HG03439 (cell line): ENCODE data around the gene NAA80.
A peak's percentile ranks its signal among the peaks of the same experiment; 100 is the strongest.

Experiments used
- ATAC-seq: cut with Tn5 transposase; IDR thresholded peaks from one replicate; pipeline ENCODE4 v1.9.1; 2021; ENCODE audit warnings: mild to moderate bottlenecking, moderate library complexity; ENCODE audit not compliant: unreplicated experiment

NAA80 gene

DNA sequence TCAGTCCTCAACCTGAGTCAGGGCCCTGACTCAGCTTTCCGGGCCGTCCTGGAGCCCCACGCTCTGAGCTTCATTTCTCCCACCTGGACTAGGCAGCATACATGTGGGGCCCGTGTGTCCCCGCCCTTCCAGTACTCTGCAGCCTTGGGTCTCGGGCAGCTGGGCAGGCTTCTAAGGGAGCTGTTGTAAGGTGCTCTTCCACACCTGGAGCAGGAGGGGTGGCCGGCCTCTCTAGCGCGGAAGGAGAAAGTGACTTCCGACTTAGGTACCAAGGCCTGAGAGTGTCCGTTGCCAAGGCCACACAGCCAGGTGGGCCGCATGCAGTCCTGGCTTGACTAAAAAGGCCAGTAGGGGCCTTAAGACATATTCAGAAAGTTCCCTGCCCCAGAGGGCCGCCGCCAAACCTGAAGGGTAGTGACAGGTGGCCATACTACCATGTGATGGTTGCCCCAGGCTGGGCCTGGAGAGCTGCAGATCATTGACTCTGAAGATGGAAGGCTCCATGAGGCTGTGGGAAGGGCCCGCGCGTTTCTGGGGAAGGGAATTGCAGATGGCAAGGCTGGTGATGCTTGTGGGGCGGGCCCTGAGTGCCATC lies 39.7 kb downstream of the NAA80 start:
- ATAC-seq = peak; percentile 23

DNA sequence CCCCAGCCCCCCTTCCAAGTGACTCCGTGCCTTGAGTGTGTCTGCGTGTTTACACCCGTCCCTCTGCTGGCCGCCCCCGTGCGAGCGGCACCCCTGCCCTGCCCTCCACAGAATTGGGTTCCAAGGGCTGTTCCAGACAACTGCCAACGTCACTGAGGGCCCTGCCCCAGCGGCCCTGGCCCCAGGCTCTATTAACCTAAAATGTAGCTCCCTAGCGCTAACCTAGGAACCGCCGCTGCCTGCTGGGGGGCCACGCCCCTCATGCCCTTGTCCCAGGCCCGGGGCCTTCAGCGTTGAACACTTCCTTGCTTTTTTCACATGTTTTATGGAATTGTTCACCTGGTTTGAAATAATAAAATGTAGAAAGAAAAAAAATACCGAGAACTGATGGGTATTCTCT lies 40.2 kb downstream of the NAA80 start:
- ATAC-seq = no peak

DNA sequence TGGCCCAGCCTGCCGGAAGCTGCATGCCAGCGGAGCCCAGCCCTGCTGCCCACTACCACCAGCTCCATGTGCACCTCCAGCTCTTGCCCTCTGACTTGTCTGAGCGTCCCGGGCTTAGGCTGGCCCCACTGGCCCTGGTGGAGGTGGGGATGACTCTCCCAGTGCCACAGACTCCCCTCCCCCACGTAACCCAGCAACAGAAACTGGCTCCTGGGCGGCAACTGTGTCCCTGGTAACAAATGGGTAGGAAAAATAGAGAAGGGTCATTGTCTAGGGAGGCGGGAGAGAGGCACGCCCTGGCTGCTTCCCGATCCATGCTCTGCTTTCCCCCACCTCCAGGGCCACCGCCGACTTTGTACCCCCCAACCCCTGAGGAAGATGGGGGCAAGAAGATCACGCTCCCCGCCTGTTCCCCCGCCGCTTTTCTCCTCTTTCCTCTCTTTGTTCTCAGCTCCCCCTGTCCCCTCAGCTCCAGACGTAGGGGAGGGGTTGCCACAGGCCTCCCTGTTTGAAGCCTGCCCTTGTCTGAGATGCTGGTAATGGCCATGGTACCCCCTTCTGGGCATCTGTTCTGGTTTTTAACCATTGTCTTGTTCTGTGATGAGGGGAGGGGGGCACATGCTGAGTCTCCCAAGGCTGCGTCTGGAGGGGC lies 41.0 kb downstream of the NAA80 start:
- no peak for ATAC-seq

GRCh38 chr3:50256978-50257890 lies 42.0 kb downstream of the NAA80 start:
- ATAC-seq = no peak

DNA sequence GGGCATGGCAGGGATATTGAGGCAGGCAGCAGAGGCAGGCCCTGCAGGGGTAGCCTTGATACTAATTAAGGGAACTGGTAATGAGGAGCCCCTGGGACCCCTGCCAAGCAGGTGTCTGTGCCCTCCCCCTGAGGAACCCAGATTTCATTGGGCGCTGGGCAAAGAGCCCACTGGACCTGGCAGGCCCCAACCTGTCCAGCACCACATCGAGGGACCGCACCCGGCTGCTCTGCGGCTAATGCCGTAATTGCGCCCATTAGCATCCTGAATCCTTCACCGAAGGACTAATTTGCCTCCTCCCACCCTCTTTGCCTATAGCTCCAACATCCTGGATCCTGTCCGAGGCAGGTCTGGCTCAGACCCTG lies 44.0 kb downstream of the NAA80 start:
- no peak for ATAC-seq

DNA sequence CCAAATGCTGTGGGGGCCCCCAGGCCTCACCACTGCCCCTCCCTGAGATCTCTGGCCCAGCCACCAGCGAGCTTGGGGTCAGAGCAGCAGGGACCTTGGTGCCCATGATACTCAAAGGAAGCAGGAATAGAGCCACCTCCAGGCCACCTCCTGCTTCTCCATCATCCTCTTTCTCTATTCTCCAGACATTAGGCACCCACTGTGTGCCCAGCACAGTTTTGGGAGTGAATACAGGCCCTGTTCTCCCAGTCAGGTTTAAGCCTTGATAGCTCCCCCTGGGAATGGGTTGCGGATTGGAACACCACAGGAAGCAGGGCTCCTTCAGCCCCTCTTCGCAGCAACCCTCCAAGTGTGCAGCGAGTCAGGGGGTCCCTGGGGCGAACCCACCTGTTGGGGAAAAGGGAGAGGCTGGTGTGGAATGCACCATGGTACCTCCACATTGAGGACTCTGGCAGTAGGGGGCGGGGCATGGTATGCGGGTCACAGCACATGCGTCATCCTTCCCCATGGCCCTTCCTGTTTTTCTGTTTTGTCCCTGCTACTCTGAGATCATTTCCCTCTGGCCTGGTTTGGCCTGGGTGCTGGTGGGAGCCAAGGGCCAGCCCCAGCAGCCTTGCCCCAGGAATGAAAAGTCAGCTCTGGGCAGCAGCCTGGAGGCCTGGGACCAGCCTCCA lies 44.5 kb downstream of the NAA80 start:
- ATAC-seq = no peak

GRCh38 chr3:50251220-50251619 lies 48.0 kb downstream of the NAA80 start:
- ATAC-seq = no peak

- ATAC-seq = no peak
These were observed 48.7 kb downstream of the NAA80 start for GRCh38 chr3:50250514-50250913.

GRCh38 chr3:50249457-50249856 lies 49.7 kb downstream of the NAA80 start:
- ATAC-seq = no peak

DNA sequence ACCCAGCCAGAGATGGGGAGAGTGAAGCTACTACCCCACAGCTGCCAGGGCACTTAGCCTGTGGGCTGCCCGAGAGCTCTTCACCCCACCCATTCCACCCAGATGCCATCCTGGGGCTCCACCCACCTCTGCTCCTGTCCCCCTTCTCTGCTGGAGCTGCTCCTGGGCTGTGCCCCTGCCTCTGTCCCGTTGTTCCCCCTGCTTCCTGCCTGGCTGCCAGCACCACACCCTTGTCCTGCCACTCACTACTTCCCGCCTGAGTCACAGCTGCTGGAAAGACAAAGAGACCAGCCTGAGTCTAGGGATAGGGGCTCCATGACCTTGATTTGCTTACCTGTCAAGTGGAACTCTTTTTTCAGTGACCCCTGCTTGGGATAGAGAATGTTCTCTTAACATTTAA lies 50.8 kb downstream of the NAA80 start:
- ATAC-seq = no peak

DNA sequence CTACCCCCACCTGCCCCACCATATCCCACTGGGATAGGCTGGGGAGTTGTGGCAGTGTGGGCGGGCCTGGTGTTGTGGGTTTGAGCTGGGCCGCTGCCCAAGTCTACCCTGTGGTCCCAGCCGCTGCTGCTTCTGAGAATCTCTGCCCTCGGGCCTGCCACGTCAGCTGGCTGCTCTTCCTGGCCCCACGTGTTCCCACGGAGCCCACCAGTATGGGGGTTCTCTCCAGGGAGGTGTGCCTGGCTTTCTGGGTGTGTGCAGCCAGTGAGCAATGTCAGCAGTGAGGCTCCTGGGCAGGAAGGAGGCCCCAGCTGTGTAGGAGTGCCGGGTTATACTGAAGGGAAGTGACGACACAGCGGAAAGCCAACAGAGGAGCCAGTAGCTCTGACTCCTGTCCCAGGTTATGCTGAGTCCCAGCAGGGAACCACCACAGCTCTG lies 52.7 kb downstream of the NAA80 start:
- peak; percentile 25 for ATAC-seq
